ENCODE measurements around the gene KLLN.
A peak's percentile ranks its signal among the peaks of the same experiment; 100 is the strongest.

The KLLN gene

GRCh38 chr10:87816163-87816897 lies 47.0 kb downstream of the KLLN start:
- H3K27ac ChIP-seq, result peak overlapping the region; percentile 94
- TF ChIP-seq, protein P1, sequence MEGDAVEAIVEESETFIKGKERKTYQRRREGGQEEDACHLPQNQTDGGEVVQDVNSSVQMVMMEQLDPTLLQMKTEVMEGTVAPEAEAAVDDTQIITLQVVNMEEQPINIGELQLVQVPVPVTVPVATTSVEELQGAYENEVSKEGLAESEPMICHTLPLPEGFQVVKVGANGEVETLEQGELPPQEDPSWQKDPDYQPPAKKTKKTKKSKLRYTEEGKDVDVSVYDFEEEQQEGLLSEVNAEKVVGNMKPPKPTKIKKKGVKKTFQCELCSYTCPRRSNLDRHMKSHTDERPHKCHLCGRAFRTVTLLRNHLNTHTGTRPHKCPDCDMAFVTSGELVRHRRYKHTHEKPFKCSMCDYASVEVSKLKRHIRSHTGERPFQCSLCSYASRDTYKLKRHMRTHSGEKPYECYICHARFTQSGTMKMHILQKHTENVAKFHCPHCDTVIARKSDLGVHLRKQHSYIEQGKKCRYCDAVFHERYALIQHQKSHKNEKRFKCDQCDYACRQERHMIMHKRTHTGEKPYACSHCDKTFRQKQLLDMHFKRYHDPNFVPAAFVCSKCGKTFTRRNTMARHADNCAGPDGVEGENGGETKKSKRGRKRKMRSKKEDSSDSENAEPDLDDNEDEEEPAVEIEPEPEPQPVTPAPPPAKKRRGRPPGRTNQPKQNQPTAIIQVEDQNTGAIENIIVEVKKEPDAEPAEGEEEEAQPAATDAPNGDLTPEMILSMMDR (conservative IDR thresholded peaks at IDR 0.05), result peak; percentile 32; the same call in 1 of the 2 replicates

Measured in VCaP (cell line).